HG02973 (cell line): ENCODE results near the gene ARHGAP26.
A peak's percentile ranks its signal among the peaks of the same experiment; 100 is the strongest.

ENCODE experiments used
- ATAC-seq: cut with Tn5 transposase; IDR thresholded peaks from one replicate; pipeline ENCODE4 v1.9.1; 2021; ENCODE audit warnings: moderate library complexity; ENCODE audit not compliant: unreplicated experiment

Gene ARHGAP26

DNA sequence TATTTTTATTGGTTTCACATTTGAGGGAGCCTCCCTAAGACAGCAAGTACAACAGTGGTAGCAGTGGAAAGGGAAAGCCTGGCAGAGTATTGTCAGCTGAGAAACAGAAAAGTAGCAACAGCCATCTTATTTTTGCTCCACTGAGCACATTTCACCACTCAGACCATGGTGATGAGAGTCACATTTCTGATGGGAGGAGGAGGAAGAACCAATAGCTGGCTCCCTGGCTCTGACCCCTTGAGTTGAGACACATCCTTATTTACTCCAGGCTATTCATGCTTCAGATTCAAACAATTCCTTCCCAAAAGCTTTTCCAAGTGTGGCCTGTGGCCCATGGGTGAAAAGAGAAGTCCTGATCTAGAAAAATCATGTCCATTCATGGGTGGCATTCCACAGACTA, 236.3 kb downstream of the ARHGAP26 start:
- no peak for ATAC-seq

- ATAC-seq = no peak
Observed at GRCh38 chr5:143008032-143008431, 237.9 kb downstream of the ARHGAP26 start.

DNA sequence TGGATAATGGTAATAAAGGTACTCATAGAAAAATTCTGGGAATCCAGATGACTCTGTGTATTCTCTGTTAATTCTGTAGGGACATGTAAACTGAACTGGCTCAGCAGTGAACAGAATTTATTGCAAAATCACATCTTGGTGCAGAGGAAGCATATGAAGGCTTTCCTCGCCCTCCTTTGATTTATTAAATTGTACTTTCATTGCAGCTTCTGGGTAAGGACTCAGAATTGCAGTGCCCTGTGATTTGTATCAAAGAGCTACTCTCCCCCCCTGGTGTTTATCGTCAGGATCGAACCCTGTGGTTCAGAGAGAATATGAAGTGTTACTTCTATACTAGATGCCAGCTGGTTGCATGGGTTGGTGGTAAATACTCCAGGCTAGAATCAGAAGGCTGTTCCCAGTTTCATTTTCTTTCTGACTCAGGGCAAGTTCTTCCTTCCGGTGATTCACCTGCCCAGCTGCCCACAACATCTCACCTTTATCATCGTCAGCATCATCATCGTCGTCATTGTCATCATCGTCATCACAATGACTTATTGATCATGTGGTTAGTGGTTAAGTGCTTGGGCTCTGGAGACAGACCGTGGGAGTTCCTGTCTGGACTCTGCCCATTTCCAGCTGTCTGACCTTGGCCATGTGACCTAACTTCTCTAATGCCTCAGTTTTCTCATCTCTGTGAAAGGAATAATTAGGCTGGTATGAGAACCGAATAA, 238.8 kb downstream of the ARHGAP26 start:
- ATAC-seq = peak; percentile 73

DNA sequence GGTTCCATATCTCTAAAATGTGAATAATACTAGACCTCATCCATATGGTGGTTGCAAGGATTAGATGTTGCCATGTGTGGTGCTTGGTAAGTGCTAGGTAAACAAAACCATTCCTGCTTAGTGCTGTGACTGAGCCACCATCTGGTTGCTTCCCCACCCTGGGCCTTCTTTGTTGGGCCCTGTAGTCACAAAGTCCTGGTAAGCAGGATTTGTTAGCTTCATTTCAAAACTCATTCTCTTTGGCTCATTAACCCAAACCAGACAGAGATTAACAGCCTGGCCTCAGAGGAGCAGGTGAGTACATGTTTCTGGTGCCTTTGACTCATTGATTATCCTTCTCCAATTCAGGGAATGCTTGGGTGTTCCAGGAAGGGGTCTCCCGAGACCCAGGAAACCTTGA, 240.2 kb downstream of the ARHGAP26 start:
- no peak for ATAC-seq

DNA sequence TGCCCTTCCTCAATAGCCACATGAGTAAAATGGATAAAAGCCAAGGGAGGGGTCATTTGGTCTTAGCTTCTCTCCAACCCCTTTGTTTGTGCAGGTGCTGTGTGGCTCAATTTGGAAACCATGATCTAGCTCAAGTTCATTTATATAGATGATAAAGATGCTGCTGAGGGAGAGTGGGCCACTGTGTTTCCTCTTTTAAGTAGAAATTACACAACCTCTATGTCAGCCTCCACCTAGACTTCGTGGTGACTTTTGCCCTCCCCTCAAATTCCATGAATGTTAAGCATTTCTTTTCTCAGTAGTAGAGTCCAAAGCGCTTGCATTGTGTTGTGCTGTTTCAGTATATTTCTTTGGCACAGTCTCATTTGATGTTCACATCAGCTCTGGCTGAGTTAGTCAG, 241.4 kb downstream of the ARHGAP26 start:
- ATAC-seq = no peak

DNA sequence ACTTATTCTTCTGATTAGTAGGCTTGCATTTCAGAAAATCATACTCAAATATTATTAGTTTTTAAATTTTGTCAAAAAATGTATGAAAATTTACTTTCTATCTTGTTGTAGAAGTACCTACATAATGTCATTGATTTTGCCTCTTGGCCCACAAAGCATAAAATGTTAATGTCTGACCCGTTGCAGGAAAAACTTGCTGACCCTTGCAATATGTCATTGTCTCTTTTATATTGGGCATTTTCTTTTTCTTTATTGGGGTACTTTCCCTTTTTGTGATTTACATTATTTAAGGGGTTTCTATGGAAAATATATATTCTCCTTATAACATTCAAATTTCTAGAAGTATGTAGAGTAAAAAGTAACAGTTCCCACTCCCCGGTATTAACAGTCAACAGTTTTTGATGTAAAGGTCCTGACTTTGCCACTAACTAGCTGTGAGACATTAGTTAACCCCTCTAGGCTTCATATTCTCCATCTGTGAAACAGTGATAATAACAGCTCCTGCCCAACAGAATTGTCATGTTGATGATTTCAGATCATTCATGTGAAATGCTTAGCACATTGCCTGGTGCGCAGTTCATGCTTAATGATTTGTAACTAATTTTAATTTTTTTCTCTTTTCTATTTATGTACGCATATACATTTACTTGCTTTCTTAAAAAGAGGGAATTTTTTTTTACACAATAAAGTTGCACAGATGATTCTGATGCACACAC, 243.2 kb downstream of the ARHGAP26 start:
- ATAC-seq = no peak

DNA sequence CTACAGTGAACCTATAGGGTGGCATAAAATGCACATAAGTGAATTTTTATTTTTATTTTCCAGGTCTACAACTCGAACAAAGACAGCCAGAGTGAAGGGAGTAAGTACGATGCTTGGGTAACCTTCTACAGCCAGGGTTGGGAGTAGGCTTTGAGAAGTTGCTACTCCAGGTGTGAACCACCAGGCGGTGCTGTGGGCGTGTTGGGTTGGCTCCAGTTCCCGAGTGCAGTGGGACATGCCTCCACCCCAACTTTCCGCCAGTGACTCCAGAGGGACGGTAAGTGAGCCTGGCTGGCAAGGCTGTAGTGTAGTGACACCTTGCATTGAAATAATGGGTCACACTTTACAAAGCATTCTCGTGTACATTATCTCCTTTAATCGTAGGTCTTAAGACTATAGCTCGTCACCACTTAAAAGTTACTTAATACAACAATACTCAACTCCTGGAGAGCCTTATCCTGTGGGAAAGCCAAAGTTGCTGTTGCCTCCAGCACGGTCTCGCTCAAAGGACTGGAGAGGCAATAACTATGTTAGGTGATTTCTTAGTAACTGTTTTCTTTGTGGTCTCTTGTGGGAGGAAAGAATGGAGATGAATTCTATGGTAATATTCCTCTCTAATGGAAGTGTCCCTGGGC, 244.0 kb downstream of the ARHGAP26 start:
- no peak for ATAC-seq

GRCh38 chr5:143016777-143017516, 246.8 kb downstream of the ARHGAP26 start:
- ATAC-seq = no peak

DNA sequence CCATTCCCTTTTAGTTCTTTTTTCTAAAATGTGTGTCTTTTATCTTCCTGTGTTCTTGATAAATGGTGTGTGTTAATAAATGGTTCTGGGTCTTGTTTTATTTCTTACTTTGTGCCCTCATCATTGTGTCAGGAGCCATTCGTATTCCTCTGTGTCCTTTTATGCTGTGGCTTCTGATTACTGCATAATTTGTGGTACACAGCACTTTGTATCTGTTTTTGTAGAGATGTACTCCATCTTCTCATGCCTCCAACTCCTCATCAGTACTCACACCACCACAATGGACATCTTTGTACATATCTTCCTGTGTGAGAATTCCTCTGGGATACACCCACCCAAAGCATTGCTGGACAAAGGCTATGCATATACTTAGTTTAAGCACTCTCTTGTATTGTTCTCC, 247.4 kb downstream of the ARHGAP26 start:
- ATAC-seq = no peak

- ATAC-seq = no peak
Observed at GRCh38 chr5:143017992-143018391, 247.8 kb downstream of the ARHGAP26 start.

DNA sequence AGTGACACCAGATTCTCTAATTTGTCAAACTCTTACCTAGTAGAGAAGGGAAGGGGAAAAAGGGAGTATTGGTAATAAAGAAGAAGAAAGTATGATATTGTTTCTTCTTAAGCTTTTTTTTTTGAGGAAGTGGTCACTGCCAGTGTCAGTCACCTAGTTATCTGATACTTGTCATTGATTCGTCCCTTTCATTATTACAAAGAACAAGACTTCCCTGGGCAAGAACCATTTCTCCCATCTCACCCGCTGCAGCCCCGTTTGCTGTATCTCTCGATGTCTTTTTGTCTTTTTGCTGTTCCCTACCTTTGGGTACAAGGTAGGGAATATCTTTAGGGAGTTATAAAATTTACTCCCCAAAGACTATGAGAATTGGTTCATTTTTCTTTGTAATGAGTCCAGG, 249.0 kb downstream of the ARHGAP26 start:
- no peak for ATAC-seq

DNA sequence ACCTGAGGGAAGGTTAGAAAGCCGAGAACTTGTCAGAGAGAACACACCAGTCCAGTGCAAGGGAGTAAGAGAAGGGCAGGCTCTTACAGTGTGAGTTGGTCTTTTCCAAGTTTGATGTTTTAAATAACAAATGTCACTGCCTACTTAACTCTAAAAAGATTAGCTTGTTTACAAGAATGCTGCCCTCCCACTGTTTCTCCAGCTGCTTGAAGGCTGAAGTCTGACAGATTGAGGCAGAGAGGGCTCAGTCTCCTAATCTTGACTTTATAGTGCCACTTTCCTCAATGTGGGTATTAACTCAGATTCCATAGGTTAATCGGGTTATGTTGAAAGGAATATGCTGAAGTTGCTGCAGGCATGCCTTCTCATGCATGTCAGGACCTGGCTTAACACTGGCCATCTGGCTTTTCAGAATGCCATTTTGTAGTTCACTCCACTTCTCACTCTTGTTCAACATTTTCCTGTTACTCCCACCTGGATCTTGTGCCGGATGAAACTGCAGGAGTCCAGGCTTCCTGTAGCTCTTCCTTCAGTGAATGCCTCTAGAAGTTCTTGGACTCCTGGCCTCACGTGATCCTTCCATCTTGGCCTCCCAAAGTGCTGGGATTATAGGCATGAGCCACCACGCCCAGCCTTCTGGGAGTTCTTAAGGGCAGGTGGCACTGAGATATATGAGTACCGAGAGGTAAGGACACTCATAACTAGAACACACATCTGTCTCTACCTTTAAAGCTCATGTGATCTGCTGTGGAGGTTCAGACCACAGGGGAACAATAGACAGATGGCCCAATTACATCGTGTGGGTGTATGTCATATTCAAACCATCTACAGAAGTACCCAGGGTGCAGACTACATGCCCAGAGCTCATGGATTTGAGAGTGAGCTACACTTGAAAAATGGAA, 249.7 kb downstream of the ARHGAP26 start:
- ATAC-seq = peak; percentile 92

GRCh38 chr5:143021595-143021994, 251.4 kb downstream of the ARHGAP26 start:
- no peak for ATAC-seq

- peak; percentile 50 for ATAC-seq
Observed at GRCh38 chr5:143023411-143024096, 253.4 kb downstream of the ARHGAP26 start.

DNA sequence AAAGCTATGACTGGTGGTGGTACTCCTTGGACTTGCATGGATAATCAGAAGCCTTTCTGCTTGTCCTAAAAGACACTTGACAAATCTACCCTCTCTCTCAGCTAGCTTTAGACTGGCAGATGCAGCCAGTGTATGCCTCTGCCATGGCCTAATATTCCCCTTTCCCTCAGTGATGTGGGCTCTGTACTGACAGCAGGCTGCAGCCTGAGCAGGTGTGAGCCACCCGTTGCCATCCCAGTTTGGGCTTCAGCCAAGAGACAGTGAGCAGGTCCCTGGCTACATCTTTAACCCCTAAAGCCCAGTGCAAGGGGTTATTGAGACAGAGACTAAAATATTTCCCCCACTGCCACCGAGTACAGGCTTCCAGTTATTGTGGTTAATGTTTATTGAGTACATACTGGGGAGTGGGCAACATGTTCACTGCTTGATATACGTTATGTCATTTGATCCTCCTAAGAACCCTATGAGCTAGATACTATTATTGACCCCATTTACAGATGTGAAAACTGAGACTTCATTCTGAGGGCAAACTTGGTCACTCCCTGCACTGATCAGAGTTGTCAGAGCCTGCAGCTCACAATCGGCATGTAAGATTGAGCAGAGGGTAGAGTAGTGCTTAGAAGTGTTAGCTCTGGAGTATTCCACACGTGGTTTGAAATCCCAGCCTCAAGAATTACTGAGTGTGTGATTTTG, 254.2 kb downstream of the ARHGAP26 start:
- no peak for ATAC-seq

- no peak for ATAC-seq
Observed at GRCh38 chr5:143025376-143025775, 255.2 kb downstream of the ARHGAP26 start.

- no peak for ATAC-seq
Observed at GRCh38 chr5:143025971-143026370, 255.8 kb downstream of the ARHGAP26 start.

DNA sequence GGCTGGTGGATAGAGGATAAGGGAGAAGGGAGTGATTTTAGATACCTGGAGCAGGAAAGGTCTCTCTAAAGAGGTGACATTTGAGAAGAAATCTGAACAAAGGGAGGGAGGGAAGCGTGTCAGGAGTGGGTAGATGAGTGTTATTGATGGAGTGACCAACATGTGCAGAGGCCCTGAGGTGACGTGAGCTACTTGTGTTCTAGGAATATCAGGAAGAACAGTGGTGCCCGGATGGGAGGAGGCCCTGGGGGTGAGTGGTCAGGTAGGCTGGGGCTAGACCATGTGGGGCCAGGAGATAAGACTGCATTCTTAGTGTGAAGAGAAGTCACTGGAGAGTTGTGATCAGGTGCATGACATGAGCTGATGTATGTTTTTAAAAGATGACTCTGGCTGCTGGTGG, 256.2 kb downstream of the ARHGAP26 start:
- no peak for ATAC-seq

- ATAC-seq = no peak
Observed at GRCh38 chr5:143029293-143029692, 259.1 kb downstream of the ARHGAP26 start.
